ENCODE results near the gene SMIM7. TPM values are rescaled to one million over a fixed set of nuclear protein-coding genes. Genes with fewer than 3 reads are reported as not detected.

SMIM7 gene
- total RNA-seq, 2 donors from 2014 or later, result 43.2 to 44.5 TPM

DNA sequence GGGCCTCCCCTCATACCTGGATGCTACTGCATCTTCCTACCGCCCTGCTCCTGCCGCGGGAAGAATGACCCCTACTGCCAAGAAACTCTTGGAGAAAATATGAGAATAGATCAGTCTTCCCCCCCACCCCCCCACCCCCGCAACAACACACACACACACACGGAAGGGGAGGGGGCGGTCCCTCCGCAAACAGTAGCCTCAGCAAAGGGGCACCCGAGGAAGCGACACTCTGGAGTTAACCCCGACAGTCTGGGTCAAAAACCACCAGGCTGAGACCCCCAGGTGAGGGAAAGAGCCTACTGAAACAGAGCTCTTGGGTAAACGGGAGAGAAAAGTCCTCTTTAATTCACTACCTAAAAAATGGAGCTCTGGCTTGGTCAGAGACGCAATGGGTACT, 33.1 kb downstream of the SMIM7 start:
- ATAC-seq (no peak), DNase-seq (no peak)
- intact Hi-C loops (cut with DNase I), result loop anchor here in 1 of 2 donors (5.0 kb wide), 1 partner anchor 39 kb away; no protein-coding TSS in a partner anchor

DNA sequence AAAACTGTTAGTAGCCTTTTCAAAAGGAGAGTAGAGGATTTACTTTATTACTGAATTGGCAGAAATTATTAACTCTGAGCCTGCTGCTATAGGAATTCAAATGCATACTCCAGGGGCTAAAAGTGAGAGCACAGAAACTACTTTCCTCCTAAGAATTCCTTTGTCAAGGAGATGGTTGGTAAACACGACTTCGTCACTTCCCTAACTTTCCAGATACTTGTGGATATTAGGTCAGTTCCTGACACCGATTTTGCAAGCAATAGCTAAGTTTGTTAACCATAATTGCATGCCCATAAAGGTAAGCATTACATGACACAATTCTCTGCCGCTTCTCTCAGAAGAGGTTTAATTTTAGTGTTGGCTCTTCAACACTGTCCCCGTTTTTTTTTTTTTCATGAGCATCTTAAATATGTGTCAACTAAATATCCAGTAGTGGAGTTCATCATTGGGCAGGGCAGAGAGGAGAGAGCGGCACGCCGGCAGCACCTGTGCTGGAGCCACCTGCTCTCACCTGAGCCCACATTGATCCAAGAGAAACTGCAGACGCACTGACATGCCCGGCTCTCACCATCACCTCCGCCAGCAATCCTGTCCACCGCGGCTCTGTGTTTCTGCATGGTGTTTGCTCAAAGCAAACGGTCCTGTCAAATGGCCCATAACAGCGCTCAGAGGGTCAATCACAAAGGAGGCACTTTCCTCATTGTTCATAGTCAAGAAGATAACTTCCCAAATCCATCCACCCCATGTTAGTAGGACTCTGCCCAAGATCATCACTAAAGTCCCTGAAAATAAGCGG, 34.6 kb downstream of the SMIM7 start:
- DNase-seq (no peak), ATAC-seq (no peak)
- intact Hi-C loops (cut with DNase I), result loop anchor here in 1 of 2 donors (5.0 kb wide), 1 partner anchor 38 kb away; no protein-coding TSS in a partner anchor

DNA sequence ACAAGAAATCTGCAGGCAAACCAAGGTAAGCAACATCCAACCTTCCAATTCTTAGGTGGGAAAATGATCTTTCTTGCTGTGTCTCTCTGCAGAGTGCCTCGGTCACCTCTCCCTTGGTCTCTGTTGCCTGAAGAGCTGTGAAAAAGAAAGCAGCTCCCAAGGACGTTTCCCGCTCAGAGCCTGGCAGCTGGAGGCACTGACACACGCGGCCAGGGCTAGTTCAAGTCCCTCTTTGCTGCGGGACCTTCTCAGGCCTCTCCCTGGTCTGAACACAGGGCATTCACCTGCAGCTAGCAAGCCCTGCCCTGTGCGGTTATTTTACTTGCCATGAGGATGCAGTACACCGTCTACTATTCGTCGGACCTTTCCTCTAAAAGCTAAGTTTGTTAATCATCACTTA, 35.7 kb downstream of the SMIM7 start:
- DNase-seq, result no peak
- ATAC-seq, result no peak
- intact Hi-C loops (cut with DNase I), result no loop called here

DNA sequence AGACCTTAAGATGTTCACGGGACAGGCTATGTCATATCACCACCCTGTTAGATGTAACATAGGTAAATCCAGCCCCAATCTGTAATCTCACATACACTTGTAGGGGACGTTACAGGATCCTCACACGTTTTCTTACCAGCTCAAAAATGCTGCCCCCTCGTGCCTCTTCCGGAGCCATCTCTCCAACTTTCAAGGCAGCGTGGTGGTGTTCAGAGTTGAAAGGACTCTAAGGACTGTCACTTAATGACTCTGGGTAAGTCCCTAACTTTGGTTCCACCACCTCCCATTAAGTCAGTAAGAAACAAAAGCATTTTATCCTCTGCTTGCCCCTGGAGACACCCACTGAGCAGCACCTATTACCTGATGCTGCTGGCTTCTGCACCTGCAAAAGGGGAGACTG, 36.4 kb downstream of the SMIM7 start:
- ATAC-seq (no peak), DNase-seq (no peak)
- intact Hi-C loops (cut with DNase I), result no loop called here

DNA sequence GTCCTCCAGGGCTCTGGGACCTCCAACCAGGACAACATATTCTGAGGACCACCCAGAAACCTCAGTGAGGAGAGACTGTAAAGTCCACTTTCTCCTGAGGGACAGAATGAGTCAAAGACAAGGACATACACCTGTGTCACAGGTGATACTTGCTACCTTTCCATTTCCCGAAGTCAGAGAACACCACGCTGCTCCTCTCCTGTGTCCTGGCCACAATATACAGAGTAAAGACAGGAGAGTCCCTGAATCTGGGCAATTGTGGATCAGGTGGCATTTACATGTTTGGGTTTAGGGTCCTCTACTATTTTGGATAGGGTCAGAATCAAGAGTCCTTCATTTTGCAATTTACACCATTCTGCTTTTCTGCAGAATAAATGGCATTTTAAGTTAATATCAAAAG, 36.9 kb downstream of the SMIM7 start:
- intact Hi-C loops (cut with DNase I), result no loop called here
- no peak for ATAC-seq

DNA sequence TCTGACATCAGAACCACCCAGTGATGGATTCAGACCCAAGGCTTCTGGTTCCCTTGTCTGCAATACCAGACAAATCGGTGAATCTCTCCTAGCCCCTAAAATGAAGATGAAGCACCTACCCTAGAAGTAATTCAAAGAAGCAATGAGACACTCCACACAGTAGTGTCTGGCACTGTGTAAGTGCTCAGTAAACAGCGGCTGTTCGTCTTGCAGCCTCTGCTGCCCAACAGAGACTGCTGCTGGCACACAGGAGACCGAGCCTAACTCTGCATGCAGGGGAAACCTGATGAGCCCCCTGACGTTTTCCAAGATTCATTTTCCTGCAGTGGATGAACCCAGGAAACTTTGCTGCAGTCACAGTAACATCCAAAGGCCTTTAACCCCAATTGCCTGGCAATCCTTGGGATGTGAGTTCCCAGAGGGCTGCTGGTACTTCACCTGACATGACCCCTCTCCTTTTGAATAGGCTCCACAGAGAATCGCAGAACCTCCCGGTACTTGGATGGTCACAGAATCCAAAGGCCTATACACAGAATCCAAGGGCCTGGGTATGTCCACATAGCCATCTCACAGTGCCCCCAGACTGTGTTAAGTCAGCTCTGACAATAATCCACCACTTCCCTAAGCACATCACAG, 38.7 kb downstream of the SMIM7 start:
- no peak for DNase-seq
- ATAC-seq, result no peak
- intact Hi-C loops (cut with DNase I), result no loop called here

More for the DNA sequence above, 36.9 kb downstream of the SMIM7 start:
- no peak for DNase-seq

DNA sequence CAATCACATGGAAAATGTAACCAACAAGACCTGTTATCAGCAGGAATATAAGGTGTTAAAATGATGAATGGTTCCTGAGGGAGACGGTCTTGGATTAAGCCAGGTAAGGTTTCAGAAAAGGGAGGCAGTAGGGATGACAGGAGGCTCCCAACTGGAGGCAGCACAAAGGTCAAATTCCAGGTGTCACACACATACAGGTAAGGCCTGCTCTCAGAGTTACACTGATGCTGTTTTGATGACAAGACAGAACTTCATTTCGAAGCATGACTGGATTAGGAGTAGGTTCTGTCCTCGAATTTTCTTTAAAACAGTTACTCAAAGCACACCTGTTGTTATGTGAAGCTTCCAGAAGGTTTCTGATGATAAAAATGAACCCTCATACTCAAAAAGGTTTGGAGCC, 39.4 kb downstream of the SMIM7 start:
- ATAC-seq (no peak), DNase-seq (no peak)
- intact Hi-C loops (cut with DNase I), result no loop called here

DNA sequence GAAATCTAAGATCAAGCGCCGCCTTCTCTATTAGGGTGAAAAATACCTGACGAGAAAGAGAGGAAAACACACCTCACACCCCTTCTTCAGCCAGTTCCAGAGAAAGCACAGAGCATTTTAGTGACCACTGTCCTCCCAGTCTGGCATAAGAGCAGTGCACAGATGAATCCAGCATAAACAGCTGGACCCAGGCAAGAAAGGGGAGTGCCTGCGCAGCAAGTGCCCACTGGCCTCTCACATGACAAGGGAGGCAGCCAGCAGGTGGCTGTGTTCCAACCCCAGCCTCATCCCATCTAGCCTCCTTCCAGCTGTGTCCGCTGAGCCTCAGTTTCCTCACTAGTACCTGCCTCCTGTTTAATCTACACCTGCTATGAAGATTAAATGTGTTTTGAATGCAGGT, 39.9 kb downstream of the SMIM7 start:
- ATAC-seq (peak in 1 of 2 donors; percentile 46), DNase-seq (no peak)
- intact Hi-C loops (cut with DNase I), result no loop called here

DNA sequence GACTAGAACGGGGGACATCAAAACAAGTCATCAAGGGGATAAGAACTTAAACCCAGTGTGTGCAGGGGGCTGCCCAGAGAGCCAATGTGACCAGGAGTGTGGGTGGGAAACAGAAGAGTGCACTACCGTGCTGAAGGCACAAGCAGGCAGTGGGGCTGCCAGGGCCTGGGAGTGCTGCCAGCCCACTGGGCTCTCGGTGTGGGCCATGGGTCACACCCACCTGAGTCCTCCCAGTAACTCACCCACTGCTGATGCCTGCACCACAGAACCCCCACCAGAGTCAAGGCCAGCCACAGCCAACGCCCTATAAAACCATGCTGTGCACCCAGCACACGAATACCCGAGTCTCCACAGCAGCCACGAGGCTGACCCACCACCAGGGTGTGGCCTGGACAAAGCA, 40.5 kb downstream of the SMIM7 start:
- DNase-seq (no peak), ATAC-seq (peak; percentile 48 to 72)
- intact Hi-C loops (cut with DNase I), result no loop called here

DNA sequence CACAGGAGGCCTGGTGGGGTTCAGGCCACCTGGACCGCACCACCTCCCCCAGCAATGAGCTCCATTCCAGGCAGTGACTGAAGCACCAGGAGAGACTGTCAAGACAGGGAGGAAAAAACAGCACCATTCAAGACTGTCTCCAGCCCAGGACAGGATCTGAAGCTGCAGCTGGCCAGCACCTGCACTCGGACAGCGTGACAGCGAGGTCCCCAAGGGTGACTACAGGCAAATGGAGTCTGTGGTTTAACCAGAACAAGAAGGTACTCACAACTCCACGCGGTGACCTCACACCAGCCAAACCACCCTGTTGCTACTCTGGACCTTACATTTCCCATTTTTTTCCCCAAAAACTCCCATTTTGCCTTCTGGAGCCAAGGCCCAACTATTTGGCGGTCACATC, 41.7 kb downstream of the SMIM7 start:
- DNase-seq, result no peak
- no peak for ATAC-seq
- intact Hi-C loops (cut with DNase I), result no loop called here

DNA sequence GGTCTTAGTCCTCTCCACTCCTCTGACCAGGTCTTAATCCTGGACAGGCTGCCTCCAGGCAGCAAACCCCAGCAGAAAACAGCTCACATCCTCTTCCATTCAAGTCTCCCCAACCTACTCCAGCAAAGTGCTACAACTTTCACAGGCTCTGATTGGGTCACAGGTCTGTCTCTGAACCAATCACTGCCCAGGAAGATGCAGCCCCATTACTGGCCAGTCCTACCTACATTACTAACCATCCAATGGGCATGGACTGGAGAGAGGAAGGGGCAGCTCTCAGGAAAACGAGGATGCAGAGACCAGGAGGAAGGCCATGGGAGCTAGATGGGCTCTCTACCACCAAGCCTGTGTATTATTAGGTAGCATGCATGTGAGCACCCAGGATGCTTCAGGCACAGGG, 44.1 kb downstream of the SMIM7 start:
- intact Hi-C loops (cut with DNase I), result no loop called here
- DNase-seq (no peak), ATAC-seq (no peak)

DNA sequence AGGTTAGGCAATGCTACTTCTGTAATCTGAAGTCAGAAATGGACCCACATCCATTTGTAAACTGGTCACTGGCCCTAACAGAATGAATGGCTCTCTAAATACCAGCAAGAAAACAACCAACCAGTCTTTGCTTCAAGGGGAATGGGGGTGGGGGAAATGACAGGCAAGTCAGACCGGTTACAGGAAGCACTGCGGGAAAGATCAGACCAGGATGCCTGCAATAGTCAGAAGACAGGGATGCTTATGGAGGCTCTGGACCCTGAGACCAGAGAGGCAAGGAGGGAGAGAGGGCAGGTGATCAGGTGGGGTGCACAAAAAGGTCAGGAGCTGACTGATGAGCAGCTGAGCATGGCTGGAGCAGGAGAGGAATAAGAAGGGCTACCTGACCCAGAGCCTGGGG, 45.0 kb downstream of the SMIM7 start:
- DNase-seq (no peak), ATAC-seq (no peak)
- intact Hi-C loops (cut with DNase I), result no loop called here

DNA sequence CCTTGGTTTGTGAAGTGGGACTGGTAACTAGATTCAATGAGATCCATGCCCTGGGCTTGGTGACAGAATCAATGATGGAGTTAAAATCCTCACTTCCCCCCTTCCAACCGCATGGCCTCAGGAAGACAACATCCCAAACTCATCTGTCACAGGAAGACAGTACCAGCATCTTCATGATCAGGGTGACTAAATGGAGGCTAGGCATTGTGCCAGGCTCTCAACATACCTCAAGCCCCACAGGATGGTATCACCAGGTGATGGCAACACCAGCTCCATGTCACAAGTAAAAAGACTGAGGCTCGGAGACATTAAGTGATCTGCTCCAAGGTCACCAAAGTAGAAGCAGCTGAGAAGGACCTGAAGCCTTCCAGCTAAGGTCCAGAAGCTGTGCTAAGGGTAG, 46.1 kb downstream of the SMIM7 start:
- no peak for DNase-seq
- ATAC-seq, result no peak
- intact Hi-C loops (cut with DNase I), result no loop called here

DNA sequence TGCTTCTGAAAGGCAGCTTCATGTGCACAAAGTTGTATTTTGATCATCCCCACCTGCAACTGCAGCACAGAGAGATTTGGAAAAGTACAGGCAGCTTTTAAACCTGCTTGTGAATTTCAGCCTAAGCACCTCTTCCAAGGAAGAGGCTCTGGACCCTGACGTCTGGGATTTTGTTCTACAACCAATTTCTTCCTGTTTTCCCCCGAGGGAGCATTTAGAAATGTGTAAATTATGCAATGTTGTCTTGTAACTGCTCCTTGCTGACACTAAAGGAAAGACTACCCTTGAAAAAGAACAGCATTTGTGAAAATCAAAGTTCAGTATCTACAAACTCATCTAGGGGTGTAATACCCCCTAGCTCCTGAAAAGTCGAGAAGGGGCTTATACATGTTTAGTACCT, 47.3 kb downstream of the SMIM7 start:
- intact Hi-C loops (cut with DNase I), result no loop called here
- ATAC-seq (no peak), DNase-seq (no peak)

DNA sequence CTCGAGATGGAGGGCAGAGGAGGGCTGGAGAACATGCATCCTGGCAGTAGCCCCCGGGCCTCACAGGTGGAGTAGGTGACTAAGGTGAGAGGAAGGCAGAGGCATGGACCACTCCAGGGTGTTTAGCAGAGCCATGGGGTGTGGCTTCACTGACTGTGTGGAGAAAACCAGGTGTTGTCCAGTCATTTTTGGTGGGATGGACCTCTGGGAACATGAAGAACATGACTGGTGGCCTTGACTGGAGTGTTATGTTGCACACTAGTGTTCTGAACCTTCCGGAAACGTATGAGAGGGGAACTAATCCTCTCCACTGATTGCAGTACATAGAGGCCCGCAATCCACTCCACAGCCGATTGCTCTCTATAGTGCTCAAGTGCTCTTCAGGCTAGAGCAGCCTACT, 48.8 kb downstream of the SMIM7 start:
- DNase-seq (no peak), ATAC-seq (no peak)
- intact Hi-C loops (cut with DNase I), result no loop called here

DNA sequence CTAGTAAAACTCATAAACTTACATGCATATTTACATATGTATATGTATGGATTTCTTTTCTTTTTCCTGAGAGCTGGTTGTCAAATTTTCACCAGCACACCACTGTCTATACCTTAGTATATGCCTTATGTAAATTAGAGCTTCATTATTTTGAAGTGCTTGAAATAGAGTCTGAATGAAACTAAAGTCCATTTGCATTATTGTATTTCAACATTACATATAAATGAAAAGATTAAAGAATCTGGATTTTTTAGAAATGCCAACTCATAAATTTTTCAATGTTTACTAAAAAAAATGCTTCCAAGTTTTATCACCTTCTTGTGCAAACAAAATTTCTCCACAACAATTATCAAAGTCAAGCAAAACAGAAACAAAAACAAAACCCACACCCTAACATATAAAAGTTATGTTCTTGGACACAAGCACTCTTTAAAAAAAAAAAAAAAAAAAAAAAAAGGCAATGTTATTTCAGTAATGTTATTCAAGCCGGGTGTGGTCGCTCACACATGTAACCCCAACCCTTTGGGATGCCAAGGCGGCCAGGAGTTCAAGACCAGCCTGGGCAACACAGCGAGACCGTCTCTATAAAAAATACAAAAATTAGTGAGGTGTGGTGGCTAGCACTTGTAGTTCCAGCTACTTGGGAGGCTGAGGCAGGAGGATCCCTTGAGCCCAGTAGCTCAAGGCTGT, 50.3 kb downstream of the SMIM7 start:
- intact Hi-C loops (cut with DNase I), result no loop called here
- ATAC-seq (no peak), DNase-seq (no peak)

DNA sequence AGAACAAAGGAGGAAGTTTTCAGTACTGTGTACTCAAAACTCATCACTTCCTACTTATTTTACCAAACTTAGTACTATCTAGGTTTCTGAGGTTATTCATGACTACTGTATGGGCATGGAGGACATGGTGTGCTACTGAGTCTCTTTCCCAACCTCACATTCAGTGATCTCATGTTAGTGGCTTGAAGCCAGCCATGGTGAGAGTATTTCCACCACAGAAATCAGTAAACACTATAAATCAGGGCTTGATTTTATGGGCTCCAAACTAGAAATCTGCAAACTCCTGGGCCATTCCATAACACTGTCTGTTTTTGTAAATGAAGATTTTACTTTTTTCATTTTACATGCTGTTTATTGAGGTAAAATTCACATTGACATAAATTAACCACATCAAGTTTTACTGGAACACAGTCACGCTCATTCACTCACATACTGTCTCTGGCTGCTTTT, 51.6 kb downstream of the SMIM7 start:
- ATAC-seq (peak; percentile 62 to 82), DNase-seq (no peak)
- intact Hi-C loops (cut with DNase I), result no loop called here

DNA sequence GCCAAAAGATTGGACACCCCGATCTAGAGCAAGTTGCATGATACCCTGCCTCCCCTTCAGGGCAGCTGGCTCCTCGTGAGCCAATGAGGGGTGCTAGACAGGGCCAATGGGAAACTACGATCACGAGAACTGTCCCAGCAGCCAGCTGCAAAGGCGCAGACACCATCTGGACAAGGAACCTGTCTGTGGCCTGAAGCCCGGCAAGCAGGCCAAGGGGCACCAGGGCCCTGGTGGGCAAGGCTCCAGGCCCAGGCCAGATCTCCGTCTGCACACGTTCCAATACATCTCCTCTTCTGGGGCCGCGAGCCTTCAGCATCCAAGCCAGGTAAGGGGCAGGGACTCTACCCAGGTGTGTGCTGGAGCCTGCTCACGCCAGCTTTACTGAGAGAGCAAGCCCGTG, 52.1 kb downstream of the SMIM7 start:
- DNase-seq (no peak), ATAC-seq (peak in 1 of 2 donors; percentile 28)
- intact Hi-C loops (cut with DNase I), result no loop called here

DNA sequence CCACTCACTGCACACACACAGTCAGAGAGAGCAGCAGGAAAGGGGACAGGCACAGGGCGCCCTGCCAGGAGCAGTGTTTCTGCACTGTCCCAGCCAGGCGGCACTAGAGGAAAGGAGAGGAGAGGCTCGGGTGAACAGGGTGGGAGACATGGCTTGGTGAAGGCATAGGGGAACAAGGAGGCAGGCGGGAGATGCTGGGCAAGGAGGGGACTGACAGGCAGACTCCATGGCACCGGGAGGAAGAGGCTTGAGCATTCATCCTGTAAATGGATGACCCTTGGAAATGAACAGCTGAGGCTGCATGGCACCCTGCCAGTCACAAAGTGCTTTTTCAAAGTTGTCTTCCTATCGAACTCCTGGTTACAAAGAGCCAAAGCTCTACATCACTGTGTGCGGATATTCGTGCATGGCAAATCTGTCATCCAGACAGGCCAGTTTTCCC, 54.4 kb downstream of the SMIM7 start:
- DNase-seq (no peak), ATAC-seq (peak; percentile 43 to 60)
- intact Hi-C loops (cut with DNase I), result no loop called here

DNA sequence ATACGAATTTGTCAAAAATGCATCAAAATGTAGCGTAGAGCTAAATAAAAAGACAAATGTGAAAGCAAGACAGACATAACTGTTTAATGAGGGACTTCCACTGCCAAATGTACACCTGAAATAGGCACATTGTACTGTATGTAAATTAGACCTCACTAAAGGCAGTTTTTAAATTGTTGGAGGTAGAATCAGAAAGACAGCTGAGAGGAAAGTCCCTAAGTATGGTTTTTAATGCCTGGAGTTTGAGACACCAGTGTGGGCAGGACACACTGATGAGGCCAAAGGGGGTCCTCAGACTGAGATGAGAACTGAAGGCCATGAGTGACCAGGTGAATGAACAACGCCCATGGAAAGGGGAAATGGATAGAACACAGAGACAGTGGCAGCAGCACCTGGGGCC, 54.8 kb downstream of the SMIM7 start:
- ATAC-seq (no peak), DNase-seq (no peak)
- intact Hi-C loops (cut with DNase I), result no loop called here
